Neural progenitor cell (in vitro differentiated cells): ENCODE results near the gene MT1E. TPM values are rescaled to one million over a fixed set of nuclear protein-coding genes. Genes with fewer than 3 reads are reported as not detected.

Source experiments
- DNase-seq: peaks from one replicate; pipeline ENCODE4 v3.0.0-alpha.2; 2016; ENCODE audit warnings: low spot score
- H2AFZ ChIP-seq: fragments of 200-600 bp; sonication (generic); replicated peaks from 2 replicates; pipeline ENCODE4 v1.6.1; 2016; ENCODE audit warnings: antibody characterized with exemption
- H3F3A ChIP-seq: fragments of 200-600 bp; sonication (generic); 2 replicates; pipeline ENCODE4 v1.6.1; 2016; ENCODE audit warnings: antibody characterized with exemption, low read depth
- H3K27ac ChIP-seq: fragments of 200-600 bp; sonication (generic); 2 replicates; pipeline ENCODE4 v1.5.1; 2016; ENCODE audit warnings: mild to moderate bottlenecking
- H3K27me3 ChIP-seq: fragments of 200-600 bp; sonication (generic); 2 replicates; pipeline ENCODE4 v1.6.1; 2016; ENCODE audit warnings: mild to moderate bottlenecking, moderate library complexity
- H3K36me3 ChIP-seq: fragments of 200-600 bp; sonication (generic); 2 replicates; pipeline ENCODE4 v1.5.1; 2016
- H3K4me1 ChIP-seq: fragments of 200-600 bp; sonication (generic); 2 replicates; pipeline ENCODE4 v1.6.1; 2016; ENCODE audit warnings: mixed run types
- H3K4me2 ChIP-seq: fragments of 200-600 bp; sonication (generic); 2 replicates; pipeline ENCODE4 v1.6.1; 2016
- H3K4me3 ChIP-seq: fragments of 200-600 bp; sonication (generic); 2 replicates; pipeline ENCODE4 v1.5.1; 2016
- H3K79me2 ChIP-seq: fragments of 200-600 bp; sonication (generic); 2 replicates; pipeline ENCODE4 v1.6.1; 2016; ENCODE audit warnings: low read depth
- H3K9ac ChIP-seq: fragments of 200-600 bp; sonication (generic); 2 replicates; pipeline ENCODE4 v1.6.1; 2016
- H3K9me3 ChIP-seq: fragments of 200-600 bp; sonication (generic); 2 replicates; pipeline ENCODE4 v1.5.1; 2016; ENCODE audit warnings: low read depth
- H4K20me1 ChIP-seq: fragments of 200-600 bp; sonication (generic); 2 replicates; pipeline ENCODE4 v1.6.1; 2016; ENCODE audit warnings: low read depth
- H3K27ac Mint-ChIP-seq: 3 replicates; pipeline ENCODE4 v1.8.0; 2021; ENCODE audit warnings: mixed read lengths
- H3K27me3 Mint-ChIP-seq: 2 replicates; pipeline ENCODE4 v1.8.0; 2022; ENCODE audit warnings: low read depth, mild to moderate bottlenecking, inconsistent platforms, moderate library complexity, mixed read lengths; ENCODE audit not compliant: insufficient read depth
- H3K36me3 Mint-ChIP-seq: 3 replicates; pipeline ENCODE4 v1.8.0; 2021; ENCODE audit warnings: mixed read lengths
- H3K4me1 Mint-ChIP-seq: 3 replicates; pipeline ENCODE4 v1.8.0; 2021; ENCODE audit warnings: mixed read lengths
- H3K4me3 Mint-ChIP-seq: 3 replicates; pipeline ENCODE4 v1.8.0; 2021; ENCODE audit warnings: mild to moderate bottlenecking, moderate library complexity, mixed read lengths
- H3K9me3 Mint-ChIP-seq: 3 replicates; pipeline ENCODE4 v1.8.0; 2020; ENCODE audit warnings: mixed read lengths
- CTCF ChIP-seq: fragments of 200-600 bp; sonication (generic); IDR thresholded peaks from 2 replicates; pipeline ENCODE4 v1.5.1; 2017; ENCODE audit warnings: antibody characterized with exemption, mild to moderate bottlenecking
- EZH2 ChIP-seq: fragments of 200-600 bp; sonication (generic); IDR thresholded peaks from 2 replicates; pipeline ENCODE4 v1.6.1; 2017; ENCODE audit warnings: antibody characterized with exemption, mild to moderate bottlenecking, moderate library complexity
- EZH2phosphoT487 ChIP-seq: fragments of 200-600 bp; sonication (generic); IDR thresholded peaks from 2 replicates; pipeline ENCODE4 v1.6.1; 2017; ENCODE audit warnings: antibody characterized with exemption
- total RNA-seq: library from RNA; depleted of rRNA; stranded (reverse); fragments of >200 nt; gene quantifications from 2 replicates; pipeline ENCODE4 v1.2.3, GENCODE V29; 2015; ENCODE audit warnings: low replicate concordance

The MT1E gene
- total RNA-seq, 1 donor from 2014 or later, result 2.4 TPM

- no peak overlapping the region for H3K4me3 ChIP-seq
- no peak overlapping the region for H2AFZ ChIP-seq
- peaks cover 37% of the 10 kb centered on the region for H4K20me1 ChIP-seq
- Mint-ChIP-seq H3K27ac (no peak overlapping the region), H3K4me1 (peaks cover 5% of the 10 kb centered on the region), H3K4me3 (no peak overlapping the region), H3K36me3 (no peaks in the 10 kb centered on the region), H3K9me3 (no peaks in the 10 kb centered on the region), H3K27me3 (peaks cover 90% of the 10 kb centered on the region)
- H3K9me3 ChIP-seq, result no peaks in the 10 kb centered on the region
- H3K79me2 ChIP-seq, result no peaks in the 10 kb centered on the region
- no peak overlapping the region for H3K9ac ChIP-seq
- no peaks in the 10 kb centered on the region for H3F3A ChIP-seq
- H3K27ac ChIP-seq, result no peak overlapping the region
- H3K4me2 ChIP-seq, result peak overlapping the region; percentile 68
- H3K36me3 ChIP-seq, result no peaks in the 10 kb centered on the region
- TF ChIP-seq EZH2phosphoT487 (no peak), EZH2 (no peak), CTCF (no peak)
- peaks cover 100% of the 10 kb centered on the region for H3K27me3 ChIP-seq
- no peak for DNase-seq
- no peaks in the 10 kb centered on the region for H3K4me1 ChIP-seq
Measured at GRCh38 chr16:56643833-56644232, 18.3 kb downstream of the MT1E start.

- H3K4me3 Mint-ChIP-seq, result no peak overlapping the region
- H3K36me3 ChIP-seq, result no peaks in the 10 kb centered on the region
- no peak overlapping the region for H2AFZ ChIP-seq
- H3K9me3 ChIP-seq, result no peaks in the 10 kb centered on the region
- TF ChIP-seq EZH2phosphoT487, result no peak
- TF ChIP-seq CTCF, result no peak
- H3K27me3 ChIP-seq, result peaks cover 100% of the 10 kb centered on the region
- H4K20me1 ChIP-seq, result peaks cover 35% of the 10 kb centered on the region
- no peak overlapping the region for H3K27ac Mint-ChIP-seq
- peaks cover 5% of the 10 kb centered on the region for H3K4me1 Mint-ChIP-seq
- H3K4me3 ChIP-seq, result no peak overlapping the region
- H3K9ac ChIP-seq, result no peak overlapping the region
- no peaks in the 10 kb centered on the region for H3K4me1 ChIP-seq
- no peaks in the 10 kb centered on the region for H3K36me3 Mint-ChIP-seq
- no peaks in the 10 kb centered on the region for H3K9me3 Mint-ChIP-seq
- H3K79me2 ChIP-seq, result no peaks in the 10 kb centered on the region
- DNase-seq, result no peak
- no peaks in the 10 kb centered on the region for H3F3A ChIP-seq
- H3K4me2 ChIP-seq, result no peak overlapping the region
- peaks cover 83% of the 10 kb centered on the region for H3K27me3 Mint-ChIP-seq
- H3K27ac ChIP-seq, result no peak overlapping the region
Measured at GRCh38 chr16:56645311-56645710, 19.7 kb downstream of the MT1E start.

GRCh38 chr16:56645838-56646237 lies 20.3 kb downstream of the MT1E start:
- no peaks in the 10 kb centered on the region for H3K4me1 ChIP-seq
- peaks cover 35% of the 10 kb centered on the region for H4K20me1 ChIP-seq
- no peak overlapping the region for H3K27ac ChIP-seq
- TF ChIP-seq EZH2, result no peak
- no peak for TF ChIP-seq EZH2phosphoT487
- no peak for TF ChIP-seq CTCF
- no peak overlapping the region for H3K9ac ChIP-seq
- H3K4me3 Mint-ChIP-seq, result no peak overlapping the region
- peaks cover 81% of the 10 kb centered on the region for H3K27me3 Mint-ChIP-seq
- H3F3A ChIP-seq, result no peaks in the 10 kb centered on the region
- H3K4me3 ChIP-seq, result no peak overlapping the region
- H3K27me3 ChIP-seq, result peaks cover 100% of the 10 kb centered on the region
- no peaks in the 10 kb centered on the region for H3K36me3 Mint-ChIP-seq
- no peaks in the 10 kb centered on the region for H3K9me3 Mint-ChIP-seq
- DNase-seq, result no peak
- no peak overlapping the region for H3K27ac Mint-ChIP-seq
- H3K79me2 ChIP-seq, result no peaks in the 10 kb centered on the region
- no peak overlapping the region for H2AFZ ChIP-seq
- peaks cover 3% of the 10 kb centered on the region for H3K4me1 Mint-ChIP-seq
- H3K36me3 ChIP-seq, result no peaks in the 10 kb centered on the region
- no peak overlapping the region for H3K4me2 ChIP-seq
- no peaks in the 10 kb centered on the region for H3K9me3 ChIP-seq
